Mammary epithelial cell (primary cell): ENCODE data around the gene CDH18.

ENCODE experiments used
- EZH2 ChIP-seq: IDR thresholded peaks from 2 replicates; pipeline ENCODE4 v1.6.1; 2012; ENCODE audit warnings: low read length, inconsistent platforms, borderline replicate concordance
- TF ChIP-seq, protein P1 (sequence below), 2 donors: IDR thresholded peaks in 1 of 2; conservative IDR thresholded peaks in 1 of 2; 2 replicates each; pipeline ENCODE4 v1.5.1; 2011 to 2012; ENCODE audit warnings: inconsistent platforms in 2 of 2, low read length in 2 of 2, mild to moderate bottlenecking in 2 of 2, control low read depth in 1 of 2, low read depth in 1 of 2; ENCODE audit not compliant: insufficient read depth in 1 of 2; ENCODE audit errors: extremely low read depth in 1 of 2

- TF ChIP-seq, protein P1, sequence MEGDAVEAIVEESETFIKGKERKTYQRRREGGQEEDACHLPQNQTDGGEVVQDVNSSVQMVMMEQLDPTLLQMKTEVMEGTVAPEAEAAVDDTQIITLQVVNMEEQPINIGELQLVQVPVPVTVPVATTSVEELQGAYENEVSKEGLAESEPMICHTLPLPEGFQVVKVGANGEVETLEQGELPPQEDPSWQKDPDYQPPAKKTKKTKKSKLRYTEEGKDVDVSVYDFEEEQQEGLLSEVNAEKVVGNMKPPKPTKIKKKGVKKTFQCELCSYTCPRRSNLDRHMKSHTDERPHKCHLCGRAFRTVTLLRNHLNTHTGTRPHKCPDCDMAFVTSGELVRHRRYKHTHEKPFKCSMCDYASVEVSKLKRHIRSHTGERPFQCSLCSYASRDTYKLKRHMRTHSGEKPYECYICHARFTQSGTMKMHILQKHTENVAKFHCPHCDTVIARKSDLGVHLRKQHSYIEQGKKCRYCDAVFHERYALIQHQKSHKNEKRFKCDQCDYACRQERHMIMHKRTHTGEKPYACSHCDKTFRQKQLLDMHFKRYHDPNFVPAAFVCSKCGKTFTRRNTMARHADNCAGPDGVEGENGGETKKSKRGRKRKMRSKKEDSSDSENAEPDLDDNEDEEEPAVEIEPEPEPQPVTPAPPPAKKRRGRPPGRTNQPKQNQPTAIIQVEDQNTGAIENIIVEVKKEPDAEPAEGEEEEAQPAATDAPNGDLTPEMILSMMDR (conservative IDR thresholded peaks at IDR 0.05 in 1 of 2, IDR thresholded peaks at IDR 0.05 in 1 of 2; ENCODE audit: extremely low read depth in 1 of 2, insufficient read depth in 1 of 2, low read depth in 1 of 2, low read length in 2 of 2), result no peak
- no peak for TF ChIP-seq EZH2
These were observed 220.0 kb downstream of the CDH18 start for GRCh38 chr5:19767987-19768386.
